Measurements from ENCODE around the gene NEURL2. TPM values are rescaled to one million over a fixed set of nuclear protein-coding genes. Genes with fewer than 3 reads are reported as not detected.

NEURL2 gene
- polyA plus RNA-seq (2012; ENCODE audit: insufficient read depth, insufficient read length, low read depth) = 4.1 TPM

- DNase-seq = peak; percentile 94
- no peaks in the 10 kb centered on the region for H3K27me3 ChIP-seq
- H3K36me3 ChIP-seq = peaks cover 20% of the 10 kb centered on the region
- peak within 1 kb of the TSS; percentile 83 for H3K4me3 ChIP-seq (ENCODE audit: low read depth, low read length)
- H3K9me3 ChIP-seq = no peaks in the 10 kb centered on the region
- H3K4me1 ChIP-seq = no peaks in the 10 kb centered on the region
- no peak for TF ChIP-seq CTCF (IDR thresholded peaks at IDR 0.05; ENCODE audit: low read depth, low read length)
Measured at GRCh38 chr20:45890985-45891983, at the start of gene NEURL2, which contains the start of gene CTSA. Gene NEURL2 (minus strand): TSS chr20:45891208. CDS start chr20:45890991, 217 bp downstream. Gene CTSA (plus strand): TSS chr20:45891335. CDS start chr20:45891569, 234 bp downstream.

- H3K4me1 ChIP-seq = no peaks in the 10 kb centered on the region
- no peaks in the 10 kb centered on the region for H3K9me3 ChIP-seq
- DNase-seq = no peak
- H3K36me3 ChIP-seq = peaks cover 61% of the 10 kb centered on the region
- H3K4me3 ChIP-seq (ENCODE audit: low read depth, low read length) = no peak overlapping the region
- H3K27me3 ChIP-seq = no peaks in the 10 kb centered on the region
- no peak for TF ChIP-seq CTCF (IDR thresholded peaks at IDR 0.05; ENCODE audit: low read depth, low read length)
Measured at GRCh38 chr20:45940469-45940868, 49.5 kb upstream of the NEURL2 start.

- no peaks in the 10 kb centered on the region for H3K9me3 ChIP-seq
- no peaks in the 10 kb centered on the region for H3K4me1 ChIP-seq
- no peak for TF ChIP-seq CTCF (IDR thresholded peaks at IDR 0.05; ENCODE audit: low read depth, low read length)
- H3K4me3 ChIP-seq (ENCODE audit: low read depth, low read length) = no peak overlapping the region
- no peaks in the 10 kb centered on the region for H3K27me3 ChIP-seq
- DNase-seq = no peak
- peaks cover 57% of the 10 kb centered on the region for H3K36me3 ChIP-seq
Measured at GRCh38 chr20:45940053-45940452, 49.0 kb upstream of the NEURL2 start.

GRCh38 chr20:45938727-45939438 is 47.9 kb upstream of the NEURL2 start:
- no peak for TF ChIP-seq CTCF (IDR thresholded peaks at IDR 0.05; ENCODE audit: low read depth, low read length)
- Histone ChIP-seq H3K36me3 (peaks cover 48% of the 10 kb centered on the region), H3K27me3 (no peaks in the 10 kb centered on the region), H3K9me3 (no peaks in the 10 kb centered on the region), H3K4me3 (ENCODE audit: low read depth, low read length) (no peak overlapping the region), H3K4me1 (no peaks in the 10 kb centered on the region)
- peak; percentile 48 for DNase-seq

- Histone ChIP-seq H3K4me1 (no peaks in the 10 kb centered on the region), H3K9me3 (no peaks in the 10 kb centered on the region), H3K4me3 (ENCODE audit: low read depth, low read length) (no peak overlapping the region), H3K36me3 (peaks cover 36% of the 10 kb centered on the region), H3K27me3 (no peaks in the 10 kb centered on the region)
- no peak for TF ChIP-seq CTCF (IDR thresholded peaks at IDR 0.05; ENCODE audit: low read depth, low read length)
- DNase-seq = no peak
Measured at GRCh38 chr20:45937765-45938164, 46.8 kb upstream of the NEURL2 start.

All from BE2C (cell line).